PC-3 (cell line): Measurements from ENCODE around the gene CPLANE2.
"Not testable (repeated sequence)": the region's sequence is repeated elsewhere in the genome, so short reads cannot be mapped to it uniquely, and the experiment has no call there.

Source experiments
- EZH2 ChIP-seq: fragments of 300-600 bp; sonication (generic); IDR thresholded peaks from one replicate; pipeline ENCODE4 v1.6.1; 2017; ENCODE audit warnings: antibody characterized with exemption, mild to moderate bottlenecking, low read length; ENCODE audit not compliant: unreplicated experiment
- EZH2phosphoT487 ChIP-seq: fragments of 300-600 bp; sonication (generic); IDR thresholded peaks from 2 replicates; pipeline ENCODE4 v1.6.1; 2018; ENCODE audit warnings: mild to moderate bottlenecking, antibody characterized with exemption, low read length, borderline replicate concordance
- TF ChIP-seq, protein P1 (sequence below): fragments of 300-600 bp; sonication (generic); conservative IDR thresholded peaks from 2 replicates; pipeline ENCODE4 v1.5.1; 2017; ENCODE audit warnings: antibody characterized with exemption, low read depth, mild to moderate bottlenecking, low read length

DNA sequence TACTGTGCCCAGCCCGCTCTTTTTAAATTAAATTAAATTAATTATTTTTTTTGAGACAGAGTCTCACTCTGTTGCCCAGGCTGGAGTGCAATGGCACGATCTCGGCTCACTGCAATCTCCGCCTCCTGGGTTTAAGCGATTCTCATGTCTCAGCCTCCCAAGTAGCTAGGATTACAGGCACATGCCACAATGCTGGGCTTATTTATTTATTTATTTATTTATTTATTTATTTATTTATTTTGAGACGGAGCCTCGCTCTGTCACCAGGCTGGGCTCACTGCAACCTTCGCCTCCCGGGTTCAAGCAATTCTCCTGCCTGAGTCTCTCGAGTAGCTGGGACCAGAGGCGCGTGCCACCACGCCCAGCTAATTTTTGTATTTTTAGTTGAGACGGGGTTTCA, 14.3 kb downstream of the CPLANE2 start:
- TF ChIP-seq, protein P1, sequence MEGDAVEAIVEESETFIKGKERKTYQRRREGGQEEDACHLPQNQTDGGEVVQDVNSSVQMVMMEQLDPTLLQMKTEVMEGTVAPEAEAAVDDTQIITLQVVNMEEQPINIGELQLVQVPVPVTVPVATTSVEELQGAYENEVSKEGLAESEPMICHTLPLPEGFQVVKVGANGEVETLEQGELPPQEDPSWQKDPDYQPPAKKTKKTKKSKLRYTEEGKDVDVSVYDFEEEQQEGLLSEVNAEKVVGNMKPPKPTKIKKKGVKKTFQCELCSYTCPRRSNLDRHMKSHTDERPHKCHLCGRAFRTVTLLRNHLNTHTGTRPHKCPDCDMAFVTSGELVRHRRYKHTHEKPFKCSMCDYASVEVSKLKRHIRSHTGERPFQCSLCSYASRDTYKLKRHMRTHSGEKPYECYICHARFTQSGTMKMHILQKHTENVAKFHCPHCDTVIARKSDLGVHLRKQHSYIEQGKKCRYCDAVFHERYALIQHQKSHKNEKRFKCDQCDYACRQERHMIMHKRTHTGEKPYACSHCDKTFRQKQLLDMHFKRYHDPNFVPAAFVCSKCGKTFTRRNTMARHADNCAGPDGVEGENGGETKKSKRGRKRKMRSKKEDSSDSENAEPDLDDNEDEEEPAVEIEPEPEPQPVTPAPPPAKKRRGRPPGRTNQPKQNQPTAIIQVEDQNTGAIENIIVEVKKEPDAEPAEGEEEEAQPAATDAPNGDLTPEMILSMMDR, result not testable (repeated sequence)
- not testable (repeated sequence) for TF ChIP-seq EZH2, EZH2phosphoT487
